ENCODE measurements around the gene PNCK. TPM values are rescaled to one million over a fixed set of nuclear protein-coding genes. Genes with fewer than 3 reads are reported as not detected.

PNCK gene
- total RNA-seq, 1 experiment from 2014 or later = not detected

DNA sequence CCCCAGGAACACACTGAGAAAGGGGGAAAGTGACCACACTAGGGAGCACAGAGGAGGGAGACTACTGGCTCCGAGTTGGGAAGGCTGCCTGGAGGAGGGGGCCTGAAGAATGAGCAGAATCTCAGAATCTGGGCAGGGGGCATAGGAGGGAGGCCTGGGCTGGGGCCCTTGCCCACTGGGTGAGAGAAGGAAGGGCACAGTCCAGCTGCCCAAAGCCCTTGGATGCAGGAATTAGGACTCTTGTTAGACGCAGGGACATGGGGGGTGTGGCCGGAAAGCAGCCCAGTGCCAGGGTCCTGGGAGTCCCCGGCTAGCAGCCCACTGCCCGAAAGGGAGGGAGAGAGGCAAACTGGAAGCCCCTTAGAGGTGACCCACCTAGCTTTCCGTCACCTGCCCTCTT, 28.5 kb downstream of the PNCK start:
- in situ Hi-C loops (cut with HindIII; ENCODE audit: low sequenced_read_pairs) = no loop called here
- DNase-seq (ENCODE audit: low spot score) = no peak

DNA sequence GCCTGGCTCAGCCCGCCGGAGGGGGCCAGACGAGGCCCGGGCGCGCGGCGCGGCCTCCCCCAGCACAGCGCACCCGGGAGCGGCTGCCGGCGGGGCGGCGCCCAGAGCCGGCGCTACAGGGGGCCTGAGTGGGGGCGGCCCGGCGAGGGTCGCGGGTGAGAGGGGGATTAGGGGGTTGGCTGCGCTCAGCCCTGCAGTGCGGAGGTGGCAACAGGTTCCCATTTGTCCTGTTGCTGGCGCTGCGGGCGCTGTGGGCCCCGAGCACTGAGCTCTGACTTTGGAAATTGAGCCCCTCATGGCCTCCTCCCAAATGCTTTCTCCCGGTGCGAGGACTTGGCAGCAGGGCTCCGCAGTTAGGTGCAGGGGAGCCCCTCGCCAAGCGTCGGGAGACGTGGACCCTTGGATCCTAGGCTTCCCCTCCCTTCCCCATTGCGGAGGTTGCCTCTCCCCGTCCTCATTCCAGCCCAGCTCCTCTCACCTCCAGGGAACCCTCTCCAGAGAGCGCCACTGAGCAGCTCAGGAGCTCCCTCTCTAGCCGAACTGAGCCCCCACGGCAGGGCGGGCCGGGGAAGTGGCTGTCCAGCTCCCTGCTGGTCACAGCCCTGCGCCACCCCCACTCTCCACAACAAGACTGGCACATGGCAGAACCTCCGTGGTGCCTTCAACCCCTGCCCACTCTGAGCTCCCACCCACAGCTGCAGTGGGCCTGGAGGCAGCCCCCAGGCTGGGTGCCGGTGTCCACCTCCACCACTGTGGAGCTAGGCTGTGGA, 29.1 kb downstream of the PNCK start:
- in situ Hi-C loops (cut with HindIII; ENCODE audit: low sequenced_read_pairs) = no loop called here
- no peak for DNase-seq (ENCODE audit: low spot score)

DNA sequence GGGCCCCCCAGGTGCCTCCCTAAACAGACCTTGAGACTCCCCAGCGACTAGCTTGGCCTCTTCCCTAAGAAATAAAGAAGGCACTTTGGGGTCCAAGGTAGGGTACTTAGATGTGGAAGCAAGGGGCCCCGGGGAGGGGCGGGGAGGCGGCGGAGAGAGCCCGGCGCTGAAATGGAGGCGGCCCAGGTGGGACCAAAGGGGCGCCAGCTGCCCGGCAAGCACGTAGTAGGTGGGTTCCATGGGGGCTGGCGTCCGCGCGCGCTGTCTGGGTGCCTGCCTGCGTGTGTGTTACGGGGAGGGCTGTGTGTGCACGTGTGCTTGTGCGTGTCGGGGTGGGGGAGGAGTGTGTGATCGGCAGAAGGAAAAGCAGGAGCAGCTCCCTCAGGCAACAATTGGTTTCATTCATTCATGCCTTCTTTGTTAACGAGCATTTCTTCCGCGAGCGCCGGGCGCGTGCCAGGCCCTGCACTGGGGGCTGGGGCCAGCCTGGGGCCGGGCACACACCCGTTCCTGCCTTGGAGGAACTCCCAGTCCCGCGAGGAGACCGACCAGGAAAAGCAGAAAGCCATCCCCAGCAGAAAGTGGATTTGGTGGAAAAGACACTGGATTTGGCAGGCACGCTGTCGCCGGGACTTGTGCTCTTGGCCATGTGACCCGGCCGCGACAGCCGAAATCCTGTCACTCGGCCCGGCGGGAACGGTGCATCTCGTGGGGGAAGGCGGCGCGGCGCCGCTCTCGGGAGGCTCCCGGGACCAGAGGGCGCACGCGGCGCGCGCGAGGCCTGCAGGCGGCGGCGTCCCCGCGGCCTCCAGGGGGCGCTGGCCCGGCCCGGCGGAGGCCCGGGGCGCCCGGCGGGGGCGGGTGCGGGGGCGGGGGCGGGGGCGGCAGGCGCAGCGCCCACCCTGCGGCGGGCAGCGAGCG, 29.9 kb downstream of the PNCK start:
- in situ Hi-C loops (cut with HindIII; ENCODE audit: low sequenced_read_pairs) = no loop called here
- peak; percentile 9 for DNase-seq (ENCODE audit: low spot score)

DNA sequence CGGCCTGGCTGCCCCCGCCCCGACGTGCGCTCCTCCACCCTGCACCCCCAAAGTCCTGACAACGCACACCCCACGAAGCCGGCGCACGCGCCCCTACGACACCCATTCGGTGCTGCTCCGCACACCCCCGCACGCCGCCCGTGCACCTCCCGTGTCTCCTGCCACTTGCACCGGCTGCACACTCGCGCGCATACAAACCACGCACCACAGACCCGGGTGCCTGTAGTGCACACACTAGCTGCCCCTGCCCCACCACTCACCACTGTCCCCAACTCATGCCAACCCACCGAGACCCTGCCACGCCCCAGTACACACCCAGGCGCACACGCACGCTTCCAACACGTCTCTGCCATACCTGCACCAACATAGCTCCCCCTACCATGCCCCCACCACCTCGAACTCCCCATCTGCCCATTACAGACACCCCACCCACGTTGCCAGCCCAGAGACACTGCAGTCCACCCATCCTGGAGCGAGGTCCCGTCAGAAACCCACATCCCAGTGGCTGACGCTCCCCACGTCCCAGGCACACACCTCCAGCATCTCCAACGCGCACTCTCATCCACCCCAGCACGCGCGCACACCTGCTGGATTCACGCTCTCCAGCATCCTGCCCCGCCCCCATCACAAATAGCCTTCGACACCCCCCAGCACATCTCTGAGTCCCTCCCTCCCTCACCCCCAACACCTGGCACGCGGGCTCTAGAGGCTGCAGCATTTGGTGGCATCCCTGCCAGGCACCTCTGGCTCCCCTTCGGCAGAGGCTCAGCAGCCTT, 30.8 kb downstream of the PNCK start:
- in situ Hi-C loops (cut with HindIII; ENCODE audit: low sequenced_read_pairs) = no loop called here
- DNase-seq (ENCODE audit: low spot score) = no peak

DNA sequence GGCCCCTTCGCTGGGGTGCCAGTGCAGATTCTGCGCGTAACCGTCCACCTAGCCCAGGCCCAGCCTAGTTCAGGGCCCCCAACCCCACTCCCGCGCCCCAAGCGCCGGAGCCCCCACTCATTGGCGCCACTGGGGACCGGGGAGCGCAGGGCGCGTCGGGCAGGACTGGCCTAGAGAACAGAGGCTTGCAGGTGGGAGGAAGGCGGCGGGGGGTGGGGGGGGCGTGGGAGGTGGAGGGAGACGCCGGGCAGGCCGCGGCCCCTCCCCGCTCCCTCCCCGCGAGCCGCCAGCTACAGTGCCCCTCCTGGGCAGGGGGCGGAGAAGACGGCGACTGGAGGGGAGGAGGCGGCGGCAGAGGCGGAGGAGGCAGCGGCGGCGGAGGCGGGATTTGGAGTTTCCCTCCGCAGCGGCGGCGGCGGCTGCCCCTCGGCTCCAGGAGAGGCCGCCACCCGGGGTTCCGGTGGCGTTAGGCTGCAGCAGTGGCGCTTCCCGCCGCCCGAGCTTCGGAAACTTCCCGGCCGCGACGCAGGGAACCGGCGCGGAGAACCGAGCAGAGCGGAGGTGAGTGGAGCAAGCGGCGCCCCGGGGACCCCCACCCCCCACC, 31.5 kb downstream of the PNCK start:
- in situ Hi-C loops (cut with HindIII; ENCODE audit: low sequenced_read_pairs) = no loop called here
- DNase-seq (ENCODE audit: low spot score) = no peak

DNA sequence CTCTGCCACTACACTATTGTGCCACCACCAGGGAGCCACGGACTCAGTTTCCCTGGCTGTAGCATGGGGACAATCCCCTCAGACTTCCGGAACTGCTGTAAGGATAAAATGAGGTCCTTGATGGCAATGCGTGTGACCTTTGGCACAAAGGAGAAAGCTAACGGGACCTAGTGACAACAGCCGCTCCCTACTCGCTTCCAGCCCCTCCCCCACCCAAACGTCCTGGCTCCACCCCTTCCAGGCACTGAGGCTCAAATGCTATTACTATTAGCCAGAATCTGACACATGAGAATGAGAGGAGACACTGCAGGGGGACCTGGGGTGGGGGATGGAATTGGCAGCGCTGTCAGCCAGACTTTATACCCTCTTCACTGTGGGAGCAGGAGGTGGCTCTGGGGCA, 32.0 kb downstream of the PNCK start:
- no peak for DNase-seq (ENCODE audit: low spot score)
- in situ Hi-C loops (cut with HindIII; ENCODE audit: low sequenced_read_pairs) = no loop called here

DNA sequence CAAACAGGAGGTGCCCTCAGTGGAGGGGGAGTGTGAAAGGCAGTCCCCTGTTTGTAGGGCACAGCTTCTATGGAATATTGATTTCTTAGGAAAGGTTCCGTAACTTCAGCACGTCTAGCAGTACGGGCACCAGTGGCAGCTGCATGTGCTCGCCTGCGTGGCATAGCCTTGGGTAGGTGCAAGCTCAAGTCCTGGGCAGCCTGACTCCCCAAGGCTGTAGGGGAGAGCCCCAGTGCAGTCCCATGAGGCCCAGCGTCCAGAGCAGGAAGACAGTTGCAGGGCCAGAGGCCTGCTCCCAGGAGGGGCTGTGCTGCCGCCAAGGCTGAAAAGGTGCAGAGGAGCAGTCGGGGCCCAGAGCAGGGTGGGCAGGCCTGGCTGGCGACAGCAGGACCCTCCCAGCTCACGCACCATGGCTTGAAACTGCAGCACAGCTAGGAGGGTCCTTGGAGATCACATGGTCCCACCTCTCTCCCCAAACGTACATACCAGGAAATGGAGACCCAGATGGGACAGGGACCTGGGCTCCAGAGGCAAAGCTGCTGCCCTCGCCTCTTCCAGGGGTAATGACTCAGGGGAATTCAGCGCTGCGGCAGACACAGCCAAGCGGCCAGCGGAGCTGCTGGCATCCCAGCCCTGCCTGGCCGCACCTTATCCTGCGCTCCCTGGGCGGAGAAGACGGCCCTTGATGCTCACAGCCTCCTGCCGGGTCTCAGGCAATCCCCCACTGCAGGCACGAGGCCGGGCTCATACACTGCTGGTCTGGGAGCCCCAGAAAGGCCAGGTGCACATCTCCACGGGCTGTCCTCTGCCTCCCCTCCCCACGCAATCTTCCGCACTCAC, 32.7 kb downstream of the PNCK start:
- no peak for DNase-seq (ENCODE audit: low spot score)
- in situ Hi-C loops (cut with HindIII; ENCODE audit: low sequenced_read_pairs) = no loop called here

DNA sequence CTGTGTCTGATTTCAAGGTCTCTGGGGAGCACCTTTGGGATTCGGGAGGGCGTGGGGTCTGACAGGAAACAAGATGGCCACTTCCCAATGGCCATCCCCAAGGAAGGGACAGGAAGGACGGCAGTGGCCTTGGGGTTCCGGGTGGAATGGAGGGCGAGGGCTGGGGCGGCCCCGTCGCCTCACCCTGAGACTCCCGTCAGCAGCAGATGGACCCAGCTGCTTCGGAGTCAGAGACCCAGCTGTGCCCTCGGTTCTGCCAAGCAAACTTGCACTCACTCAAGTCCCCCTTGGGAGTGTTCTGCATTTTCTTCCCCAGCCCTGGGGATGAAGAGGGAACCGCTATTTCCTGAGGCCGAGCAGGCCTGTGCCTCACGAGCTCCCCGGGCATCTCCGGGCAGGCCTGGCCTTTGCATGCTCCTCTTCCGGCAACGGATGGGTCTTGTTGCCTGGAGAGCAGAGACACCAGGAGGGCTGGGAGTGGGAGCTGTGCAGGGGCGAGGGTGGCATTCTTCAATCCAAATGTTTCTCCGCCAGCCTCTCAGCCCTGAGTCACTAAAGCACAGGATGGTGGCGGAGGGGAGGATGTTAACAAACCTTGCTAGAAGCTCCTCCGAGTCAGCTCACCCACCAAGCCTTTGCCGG, 33.4 kb downstream of the PNCK start:
- DNase-seq (ENCODE audit: low spot score) = no peak
- in situ Hi-C loops (cut with HindIII; ENCODE audit: low sequenced_read_pairs) = no loop called here

DNA sequence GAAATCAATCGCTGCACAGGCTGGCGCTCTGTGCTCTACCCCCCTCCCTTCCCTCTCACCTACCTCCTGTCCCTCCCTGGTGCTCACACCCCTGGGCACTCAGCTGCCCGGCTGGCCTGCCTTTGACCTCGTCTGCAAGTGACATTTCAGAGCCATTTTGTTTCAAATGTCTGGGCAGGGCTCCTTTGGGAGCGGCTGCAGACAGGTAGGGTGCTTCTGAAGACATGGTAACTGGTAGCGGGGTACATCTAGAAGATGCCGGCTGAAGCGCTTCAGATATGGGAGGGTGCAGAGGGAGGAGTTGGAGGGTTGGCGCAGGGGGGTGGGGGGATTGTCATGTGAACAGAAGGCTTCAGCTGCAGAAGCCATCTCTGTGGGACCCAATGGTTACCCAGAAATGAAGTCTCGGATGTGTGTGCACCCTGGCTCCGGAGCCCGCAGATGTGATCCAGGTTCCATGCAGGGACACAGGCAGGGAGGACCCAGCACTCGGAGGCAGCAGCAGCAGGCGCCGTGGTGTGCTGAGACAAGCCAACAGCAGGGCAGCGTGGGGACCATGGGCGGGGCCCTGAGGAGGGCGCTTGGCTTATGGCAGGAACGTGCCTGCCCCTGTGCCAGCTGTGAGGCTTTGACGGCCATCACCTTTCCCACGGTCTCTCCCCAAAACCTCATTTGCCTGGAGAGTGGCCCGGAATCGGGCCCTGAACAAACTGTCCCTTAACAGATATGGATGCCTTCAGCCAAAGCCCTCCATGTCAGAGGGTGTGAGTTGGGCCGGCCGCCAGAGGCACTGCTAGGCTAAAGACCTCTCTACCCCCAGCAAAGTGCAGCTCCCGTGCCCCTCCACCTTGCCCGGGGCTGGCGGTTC, 34.2 kb downstream of the PNCK start:
- no peak for DNase-seq (ENCODE audit: low spot score)
- in situ Hi-C loops (cut with HindIII; ENCODE audit: low sequenced_read_pairs) = no loop called here

DNA sequence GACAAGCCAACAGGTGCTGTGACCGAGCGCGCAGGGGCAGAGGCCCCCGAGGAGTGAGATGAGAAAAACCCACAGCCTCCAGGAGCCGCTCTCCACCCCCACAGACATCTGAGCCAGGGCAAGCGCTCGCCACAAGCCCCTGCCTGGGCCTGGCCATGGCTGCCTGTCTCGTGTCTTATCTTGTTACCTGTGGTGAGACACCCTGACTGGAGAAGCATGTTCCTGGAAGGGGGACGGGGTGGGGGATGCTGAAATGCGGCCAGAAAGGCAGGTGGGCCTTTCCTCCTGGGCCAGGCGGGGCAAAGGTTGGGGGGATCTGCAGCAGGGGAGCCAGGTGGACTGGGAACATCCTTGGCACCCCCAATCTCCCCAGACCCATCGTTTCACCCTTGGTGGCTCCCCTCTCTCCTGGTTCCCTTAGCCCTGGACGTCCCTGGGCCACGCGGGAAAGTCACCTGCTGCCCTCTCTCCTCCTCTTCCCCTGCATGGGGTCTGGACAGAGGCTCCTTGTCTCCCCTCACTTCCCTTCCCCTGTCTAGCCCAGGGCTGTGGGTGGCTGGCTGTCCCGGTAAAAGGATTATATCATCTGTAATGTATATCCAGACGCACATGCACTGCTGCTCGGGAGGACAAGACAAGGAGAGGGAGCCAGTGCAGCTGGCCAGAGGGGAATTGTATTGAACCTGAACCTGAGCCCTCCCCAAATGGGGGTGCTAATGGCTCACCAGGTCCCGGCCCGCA, 35.0 kb downstream of the PNCK start:
- no peak for DNase-seq (ENCODE audit: low spot score)
- in situ Hi-C loops (cut with HindIII; ENCODE audit: low sequenced_read_pairs) = no loop called here

DNA sequence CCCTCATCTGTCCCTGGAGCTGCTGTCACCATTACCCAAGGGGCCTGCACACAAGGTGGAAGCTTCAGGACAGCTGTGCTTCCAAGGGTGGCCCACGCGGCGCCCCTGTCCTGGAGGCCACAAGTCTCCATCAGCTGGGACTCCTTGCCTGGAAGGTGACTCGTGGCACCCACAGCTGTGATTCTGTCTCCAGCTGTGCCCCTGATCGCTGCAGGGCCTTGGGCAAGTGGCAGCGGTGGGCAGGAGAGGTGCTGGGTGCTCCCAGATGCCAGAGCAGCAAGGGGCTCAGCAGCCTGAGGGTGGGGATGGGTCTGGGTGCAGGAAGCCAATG, 35.6 kb downstream of the PNCK start:
- DNase-seq (ENCODE audit: low spot score) = no peak
- in situ Hi-C loops (cut with HindIII; ENCODE audit: low sequenced_read_pairs) = no loop called here

DNA sequence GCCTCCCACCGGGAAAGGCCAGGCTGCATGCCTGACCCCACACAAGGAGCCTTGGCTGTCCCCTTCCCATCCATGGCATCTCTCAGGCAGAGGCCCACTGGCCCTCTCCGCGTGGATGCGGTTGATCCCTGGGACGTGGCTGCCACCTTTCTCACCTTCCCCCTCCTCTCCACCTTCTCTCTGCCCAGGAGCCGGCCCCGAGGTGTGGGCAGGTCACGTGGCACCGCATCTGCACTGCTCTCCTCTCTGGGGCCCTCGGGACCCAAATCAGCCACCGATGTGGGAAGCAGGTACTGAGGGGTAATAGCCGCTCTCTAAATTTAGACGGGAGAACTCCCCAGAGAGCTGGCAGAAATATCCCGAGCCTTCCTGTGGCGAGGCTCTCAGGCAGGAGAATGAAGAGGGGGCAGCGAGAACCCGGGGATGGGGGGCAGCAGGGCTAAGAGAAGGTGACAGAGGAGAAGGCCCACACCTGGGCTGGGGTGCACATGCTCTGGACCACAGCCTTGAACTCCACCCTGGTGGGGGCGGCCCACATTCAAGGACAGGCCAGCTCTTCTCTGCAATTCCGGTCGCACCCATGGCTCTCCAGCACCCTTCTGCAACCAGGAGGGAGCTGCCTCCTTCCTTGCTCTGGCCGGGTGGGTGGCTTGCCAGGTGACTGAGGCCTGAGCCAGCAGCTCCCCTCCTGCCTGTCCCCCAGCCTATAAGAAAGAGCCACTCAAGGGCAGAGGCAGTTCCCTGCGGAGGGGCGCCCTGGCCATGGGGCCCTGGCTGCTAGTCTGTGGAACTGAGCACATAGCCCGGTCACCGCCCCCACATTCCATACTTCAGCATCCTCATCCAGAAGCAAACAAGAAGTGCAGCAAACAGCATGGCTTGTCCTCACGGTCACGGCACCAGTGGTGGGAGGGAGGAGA, 36.2 kb downstream of the PNCK start:
- DNase-seq (ENCODE audit: low spot score) = no peak

DNA sequence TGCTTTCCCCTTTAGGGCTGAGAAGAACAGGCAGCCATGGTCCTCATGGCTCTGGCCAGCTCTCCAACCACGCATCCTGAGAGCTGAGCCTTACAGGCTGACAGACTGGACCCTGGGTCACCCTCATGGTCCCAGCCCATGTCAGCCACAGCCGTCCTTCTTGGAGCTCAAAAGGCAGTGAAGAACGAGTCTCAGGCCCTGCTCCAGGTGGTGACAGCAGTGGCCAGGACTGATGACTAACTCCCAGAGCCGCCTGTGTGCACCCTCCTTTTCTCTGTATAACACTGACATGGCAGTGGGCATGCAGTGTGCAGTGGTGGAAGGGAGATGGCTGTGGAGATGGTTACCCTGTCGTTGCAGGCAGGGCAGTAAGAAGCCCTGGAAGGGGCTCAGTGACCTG, 36.9 kb downstream of the PNCK start:
- in situ Hi-C loops (cut with HindIII; ENCODE audit: low sequenced_read_pairs) = no loop called here

More for the DNA sequence above, 36.2 kb downstream of the PNCK start:
- in situ Hi-C loops (cut with HindIII; ENCODE audit: low sequenced_read_pairs) = no loop called here

DNA sequence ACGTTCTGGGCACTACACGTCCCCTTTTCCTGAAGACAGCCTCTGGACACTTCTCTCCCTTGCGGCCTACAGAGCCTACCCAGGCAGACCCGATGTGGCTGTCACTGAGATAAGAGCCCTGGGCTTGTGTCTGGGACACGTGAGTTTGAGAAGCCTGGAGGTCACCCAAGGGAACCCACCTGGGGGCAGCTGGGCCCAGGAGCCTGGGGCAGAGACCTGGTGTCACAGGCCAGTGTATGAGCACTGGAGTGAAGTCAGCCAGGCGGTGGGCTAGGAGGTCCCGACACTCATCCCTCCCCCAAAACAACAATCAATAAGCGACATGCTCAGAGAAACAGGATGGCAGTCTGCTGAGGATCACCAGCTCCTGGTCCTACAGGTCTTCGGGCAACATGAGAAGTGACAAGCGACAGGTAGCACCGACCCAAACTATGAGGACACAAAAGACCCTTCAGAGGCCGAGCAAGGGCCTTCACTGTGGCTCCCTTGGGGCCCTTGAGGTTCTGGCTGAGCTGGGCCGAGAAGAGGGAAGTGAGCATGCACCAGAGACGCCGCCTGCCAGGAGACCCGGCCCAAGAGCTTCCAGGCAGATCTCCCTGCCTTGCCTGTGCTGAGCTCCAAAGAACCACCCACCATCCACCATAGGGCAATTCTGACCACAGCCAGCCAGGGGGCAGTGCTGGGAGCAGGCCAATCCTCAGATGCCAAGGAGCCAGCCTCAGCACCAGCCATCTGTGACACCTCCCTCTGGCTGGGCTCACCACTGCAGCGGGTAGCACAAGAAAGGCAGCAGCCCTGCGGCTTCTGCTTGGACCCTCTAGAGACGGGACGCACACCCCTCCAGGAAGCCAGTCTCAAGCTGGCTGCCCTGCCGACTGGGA, 37.6 kb downstream of the PNCK start:
- in situ Hi-C loops (cut with HindIII; ENCODE audit: low sequenced_read_pairs) = no loop called here
- peak; percentile 6 for DNase-seq (ENCODE audit: low spot score)

More for the DNA sequence above, 36.9 kb downstream of the PNCK start:
- DNase-seq (ENCODE audit: low spot score) = no peak

DNA sequence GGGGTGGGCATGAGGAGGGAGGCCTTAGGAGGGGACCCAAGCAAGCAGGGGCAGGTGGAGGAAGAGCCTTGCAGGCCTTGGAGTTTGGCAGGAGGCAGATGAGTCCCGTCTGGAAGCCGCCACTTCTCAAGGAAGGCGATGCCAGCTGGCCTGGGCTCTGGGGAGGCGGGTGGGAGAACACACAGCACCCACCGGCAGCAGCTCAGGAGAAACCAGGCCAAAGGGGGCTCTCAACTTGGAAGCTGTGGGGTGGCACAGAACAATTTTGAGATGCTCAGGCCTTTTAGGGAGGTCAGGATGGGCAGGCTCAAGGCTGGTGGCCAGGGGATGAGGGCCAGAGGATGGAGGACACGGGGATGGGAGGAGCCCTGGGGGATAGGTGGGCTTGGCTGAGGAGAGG, 38.2 kb downstream of the PNCK start:
- in situ Hi-C loops (cut with HindIII; ENCODE audit: low sequenced_read_pairs) = no loop called here
- no peak for DNase-seq (ENCODE audit: low spot score)
